Vagina (tissue), 2 donors: ENCODE data around the gene HSDL1.

Experiments
- CTCF ChIP-seq, 3 experiments: fragments of 450-650 bp in 2 of 3; fragments of 200-600 bp in 1 of 3; sonication (generic) in 1 of 3; IDR thresholded peaks; one replicate each; pipeline ENCODE4 v1.5.1; 2017 to 2019; ENCODE audit warnings: antibody characterized with exemption in 3 of 3, mild to moderate bottlenecking in 2 of 3, moderate library complexity in 2 of 3
- POLR2A ChIP-seq, 2 donors: fragments of 450-650 bp; IDR thresholded peaks; one replicate each; pipeline ENCODE4 v1.6.1; 2017; ENCODE audit warnings: antibody characterized with exemption in 2 of 2, mild to moderate bottlenecking in 2 of 2, moderate library complexity in 2 of 2

GRCh38 chr16:84090211-84090610 is 54.8 kb downstream of the HSDL1 start:
- no peak for TF ChIP-seq CTCF (IDR thresholded peaks at IDR 0.05)
- no peak for TF ChIP-seq POLR2A (IDR thresholded peaks at IDR 0.05)
